Vagina (tissue), 2 donors: ENCODE measurements around the gene STOM. TPM values are rescaled to one million over a fixed set of nuclear protein-coding genes. Genes with fewer than 3 reads are reported as not detected.

Experiments
- DNase-seq, 2 donors: peaks; one replicate each; pipeline ENCODE4 v3.0.0-alpha.2; 2017; ENCODE audit errors: extremely low spot score in 2 of 2
- H3K27ac ChIP-seq: fragments of 200-600 bp; sonication (generic); one replicate; pipeline ENCODE4 v1.5.1; 2019
- H3K27me3 ChIP-seq: fragments of 200-600 bp; sonication (generic); one replicate; pipeline ENCODE4 v1.5.1; 2019
- H3K36me3 ChIP-seq, 2 donors: fragments of 200-600 bp; sonication (generic); one replicate each; pipeline ENCODE4 v1.5.1; 2017 to 2019
- H3K4me1 ChIP-seq: fragments of 200-600 bp; sonication (generic); one replicate; pipeline ENCODE4 v1.5.1; 2019
- H3K4me3 ChIP-seq, 2 donors: fragments of 200-600 bp; sonication (generic); 1 replicate in 1 of 2; 2 replicates in 1 of 2; pipeline ENCODE4 v1.5.1; 2016 to 2019
- H3K9me3 ChIP-seq: fragments of 200-600 bp; sonication (generic); one replicate; pipeline ENCODE4 v1.5.1; 2019
- POLR2A ChIP-seq, 2 donors: fragments of 450-650 bp; IDR thresholded peaks; one replicate each; pipeline ENCODE4 v1.6.1; 2017; ENCODE audit warnings: antibody characterized with exemption in 2 of 2, mild to moderate bottlenecking in 2 of 2, moderate library complexity in 2 of 2
- POLR2AphosphoS5 ChIP-seq, 2 donors: sonication (generic); formaldehyde crosslinking; IDR thresholded peaks; one replicate each; pipeline ENCODE4 v1.9.0; 2017; ENCODE audit warnings: antibody characterized with exemption in 2 of 2, mild to moderate bottlenecking in 2 of 2, low read depth in 1 of 2; ENCODE audit not compliant: insufficient read depth in 1 of 2
- intact Hi-C: fragments of 100-400 bp; cut with DNase I; formaldehyde crosslinking; loops from one replicate; pipeline ENCODE4 v1.15.1; 2023
- total RNA-seq: library from RNA; depleted of rRNA; stranded (reverse); fragments of >200 nt; gene quantifications from one replicate; pipeline ENCODE4 v1.2.3, GENCODE V29; 2016
- TF ChIP-seq, protein P1 (sequence below), 3 experiments: fragments of 450-650 bp in 2 of 3; fragments of 200-600 bp in 1 of 3; sonication (generic) in 1 of 3; IDR thresholded peaks; one replicate each; pipeline ENCODE4 v1.5.1; 2017 to 2019; ENCODE audit warnings: antibody characterized with exemption in 3 of 3, mild to moderate bottlenecking in 2 of 3, moderate library complexity in 2 of 3

The STOM gene
- total RNA-seq, 1 donor from 2014 or later, result 263 TPM

GRCh38 chr9:121324755-121325154, 45.3 kb downstream of the STOM start:
- Histone ChIP-seq H3K36me3 (peaks cover 7 to 89% of the 10 kb centered on the region in 2 donors), H3K4me1 (peaks cover 71% of the 10 kb centered on the region), H3K9me3 (no peaks in the 10 kb centered on the region), H3K27me3 (no peaks in the 10 kb centered on the region), H3K4me3 (no peak overlapping the region), H3K27ac (peak overlapping the region; percentile 98)
- no peak for TF ChIP-seq POLR2A (IDR thresholded peaks at IDR 0.05)
- TF ChIP-seq, protein P1, sequence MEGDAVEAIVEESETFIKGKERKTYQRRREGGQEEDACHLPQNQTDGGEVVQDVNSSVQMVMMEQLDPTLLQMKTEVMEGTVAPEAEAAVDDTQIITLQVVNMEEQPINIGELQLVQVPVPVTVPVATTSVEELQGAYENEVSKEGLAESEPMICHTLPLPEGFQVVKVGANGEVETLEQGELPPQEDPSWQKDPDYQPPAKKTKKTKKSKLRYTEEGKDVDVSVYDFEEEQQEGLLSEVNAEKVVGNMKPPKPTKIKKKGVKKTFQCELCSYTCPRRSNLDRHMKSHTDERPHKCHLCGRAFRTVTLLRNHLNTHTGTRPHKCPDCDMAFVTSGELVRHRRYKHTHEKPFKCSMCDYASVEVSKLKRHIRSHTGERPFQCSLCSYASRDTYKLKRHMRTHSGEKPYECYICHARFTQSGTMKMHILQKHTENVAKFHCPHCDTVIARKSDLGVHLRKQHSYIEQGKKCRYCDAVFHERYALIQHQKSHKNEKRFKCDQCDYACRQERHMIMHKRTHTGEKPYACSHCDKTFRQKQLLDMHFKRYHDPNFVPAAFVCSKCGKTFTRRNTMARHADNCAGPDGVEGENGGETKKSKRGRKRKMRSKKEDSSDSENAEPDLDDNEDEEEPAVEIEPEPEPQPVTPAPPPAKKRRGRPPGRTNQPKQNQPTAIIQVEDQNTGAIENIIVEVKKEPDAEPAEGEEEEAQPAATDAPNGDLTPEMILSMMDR (IDR thresholded peaks at IDR 0.05), result no peak
- TF ChIP-seq POLR2AphosphoS5 (IDR thresholded peaks at IDR 0.05; ENCODE audit: insufficient read depth in 1 of 2, low read depth in 1 of 2), result no peak
- peak in 1 of 2 donors; percentile 82 for DNase-seq
- intact Hi-C loops, result no loop called here

GRCh38 chr9:121324316-121324715, 45.7 kb downstream of the STOM start:
- DNase-seq, result no peak
- peak overlapping the region; percentile 98 for H3K27ac ChIP-seq

DNA sequence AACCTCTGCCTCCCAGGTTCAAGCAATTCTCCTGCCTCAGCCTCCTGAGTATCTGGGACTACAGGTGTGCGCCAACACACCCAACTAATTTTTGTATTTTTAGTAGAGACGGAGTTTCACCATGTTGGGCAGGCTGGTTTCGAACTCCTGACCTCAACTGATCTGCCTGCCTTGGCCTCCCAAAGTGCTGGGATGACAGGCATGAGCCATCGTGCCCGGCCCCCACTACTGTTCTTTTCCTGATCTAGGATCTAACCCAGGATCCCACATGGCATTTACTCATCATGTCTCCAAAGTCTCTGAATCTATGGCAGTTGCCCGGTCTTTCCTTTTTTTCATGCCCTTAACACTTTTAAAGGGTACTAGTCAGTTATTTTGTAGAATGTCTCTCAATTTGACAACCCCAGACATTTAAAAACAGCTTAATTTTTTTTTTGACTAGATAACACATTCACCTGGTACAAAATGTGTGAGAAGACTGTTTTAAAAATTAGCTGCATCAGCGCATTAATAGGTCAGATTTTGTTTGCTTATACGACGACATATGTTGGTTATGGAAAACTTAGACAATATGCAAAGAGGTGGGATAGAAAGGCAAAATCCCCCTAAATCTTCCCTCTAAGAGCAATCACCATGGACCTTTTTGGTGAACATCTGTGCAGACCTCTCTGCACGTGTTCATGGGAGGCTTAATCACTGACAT, 46.5 kb downstream of the STOM start:
- DNase-seq, result no peak
- Histone ChIP-seq H3K36me3 (peaks cover 4 to 86% of the 10 kb centered on the region in 2 donors), H3K27ac (peak overlapping the region; percentile 98), H3K27me3 (no peaks in the 10 kb centered on the region), H3K9me3 (no peaks in the 10 kb centered on the region), H3K4me1 (peaks cover 61% of the 10 kb centered on the region), H3K4me3 (no peak overlapping the region)
- TF ChIP-seq POLR2AphosphoS5 (IDR thresholded peaks at IDR 0.05; ENCODE audit: insufficient read depth in 1 of 2, low read depth in 1 of 2) (no peak), POLR2A (IDR thresholded peaks at IDR 0.05) (no peak)
- TF ChIP-seq, protein P1 (IDR thresholded peaks at IDR 0.05), result no peak
- intact Hi-C loops, result no loop called here

More at GRCh38 chr9:121324316-121324715, 45.7 kb downstream of the STOM start:
- intact Hi-C loops, result no loop called here
- H3K4me3 ChIP-seq, result no peak overlapping the region
- H3K4me1 ChIP-seq, result peaks cover 67% of the 10 kb centered on the region
- TF ChIP-seq, protein P1 (IDR thresholded peaks at IDR 0.05), result no peak
- TF ChIP-seq POLR2A (IDR thresholded peaks at IDR 0.05) (no peak), POLR2AphosphoS5 (IDR thresholded peaks at IDR 0.05; ENCODE audit: insufficient read depth in 1 of 2, low read depth in 1 of 2) (no peak)
- no peaks in the 10 kb centered on the region for H3K27me3 ChIP-seq
- peaks cover 5 to 86% of the 10 kb centered on the region in 2 donors for H3K36me3 ChIP-seq
- H3K9me3 ChIP-seq, result no peaks in the 10 kb centered on the region

GRCh38 chr9:121322737-121323448, 47.2 kb downstream of the STOM start:
- Histone ChIP-seq H3K27ac (peak overlapping the region; percentile 98), H3K9me3 (no peaks in the 10 kb centered on the region), H3K36me3 (peaks cover 4 to 86% of the 10 kb centered on the region in 2 donors), H3K27me3 (no peaks in the 10 kb centered on the region), H3K4me3 (no peak overlapping the region), H3K4me1 (peaks cover 61% of the 10 kb centered on the region)
- no peak for TF ChIP-seq POLR2AphosphoS5 (IDR thresholded peaks at IDR 0.05; ENCODE audit: insufficient read depth in 1 of 2, low read depth in 1 of 2)
- intact Hi-C loops, result no loop called here
- no peak for DNase-seq

DNA sequence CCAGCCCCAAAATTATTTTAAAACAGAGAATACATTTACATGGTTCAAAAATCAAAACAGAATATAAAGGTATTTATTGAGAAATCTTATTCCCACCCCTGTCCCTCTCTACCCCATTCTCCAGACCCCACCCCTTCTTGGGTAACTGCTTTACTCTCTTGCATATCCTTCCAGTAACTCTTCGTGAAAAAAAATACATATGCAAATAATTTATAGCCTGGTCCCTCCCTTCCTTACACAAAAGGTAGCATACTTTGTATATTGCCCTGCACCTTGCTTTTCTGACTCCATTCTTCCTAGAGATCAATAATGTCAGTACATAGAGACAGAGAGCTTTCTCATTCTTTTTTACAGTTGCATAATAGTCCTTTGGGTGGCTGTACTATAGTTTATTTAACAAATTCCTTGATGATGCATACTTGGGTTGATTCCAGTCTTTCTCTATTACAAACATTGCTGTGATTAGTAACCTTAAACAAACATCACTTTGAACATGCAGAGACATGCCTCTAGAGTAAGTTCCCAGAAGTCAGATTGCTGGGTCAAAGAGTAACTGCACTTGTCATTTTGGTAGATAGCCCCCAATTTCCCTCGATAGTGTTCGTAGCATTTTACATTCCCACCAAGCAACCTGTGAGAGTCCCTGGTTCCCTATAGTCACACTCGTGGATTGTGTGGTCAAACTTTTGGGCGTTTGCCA, 47.9 kb downstream of the STOM start:
- intact Hi-C loops, result no loop called here
- H3K4me1 ChIP-seq, result peaks cover 61% of the 10 kb centered on the region
- TF ChIP-seq POLR2A (IDR thresholded peaks at IDR 0.05), result no peak
- peak in 1 of 2 donors; percentile 80 for TF ChIP-seq POLR2AphosphoS5 (IDR thresholded peaks at IDR 0.05; ENCODE audit: insufficient read depth in 1 of 2, low read depth in 1 of 2)
- TF ChIP-seq, protein P1 (IDR thresholded peaks at IDR 0.05), result no peak
- H3K27me3 ChIP-seq, result no peaks in the 10 kb centered on the region
- peak overlapping the region; percentile 98 for H3K27ac ChIP-seq
- DNase-seq, result no peak
- H3K36me3 ChIP-seq, result peaks cover under 1 to 88% of the 10 kb centered on the region in 2 donors
- no peak overlapping the region for H3K4me3 ChIP-seq
- no peaks in the 10 kb centered on the region for H3K9me3 ChIP-seq
